Stimulated activated naive CD8-positive, alpha-beta T cell treated with anti-CD3 and anti-CD28 coated beads, Interleukin-15, Interleukin-2, amounts not matched to agents 100 U/mL and 50 U/mL, for 24 hours (primary cell): ENCODE measurements around the gene COX17.

Source experiments
- ATAC-seq: fragments of 150-1000 bp; cut with Tn5 transposase; one replicate; pipeline ENCODE4 v1.10.0; 2021
- DNase-seq: peaks from one replicate; pipeline ENCODE4 v3.0.0; 2021

COX17 gene

GRCh38 chr3:119675188-119675874, 1.9 kb downstream of the COX17 start:
- DNase-seq (no peak), ATAC-seq (no peak)

GRCh38 chr3:119673875-119674274, 3.3 kb downstream of the COX17 start:
- ATAC-seq (no peak), DNase-seq (no peak)

- ATAC-seq (no peak), DNase-seq (no peak)
Observed at GRCh38 chr3:119672776-119673175, 4.4 kb downstream of the COX17 start.

GRCh38 chr3:119669906-119670570, 7.2 kb downstream of the COX17 start:
- ATAC-seq (no peak), DNase-seq (no peak)

- ATAC-seq (no peak), DNase-seq (no peak)
Observed at GRCh38 chr3:119665954-119666559, 11.1 kb downstream of the COX17 start.

GRCh38 chr3:119664850-119665379, 12.3 kb downstream of the COX17 start:
- DNase-seq (no peak), ATAC-seq (no peak)

GRCh38 chr3:119664370-119664769, 12.8 kb downstream of the COX17 start:
- ATAC-seq (no peak), DNase-seq (no peak)

GRCh38 chr3:119663885-119664284, 13.3 kb downstream of the COX17 start:
- no peak for ATAC-seq
- DNase-seq = no peak

- no peak for ATAC-seq
- DNase-seq = no peak
Observed at GRCh38 chr3:119662604-119663373, 14.4 kb downstream of the COX17 start.

- no peak for DNase-seq
- no peak for ATAC-seq
Observed at GRCh38 chr3:119660474-119661440, 16.4 kb downstream of the COX17 start, which contains the start of gene POPDC2. POPDC2 (minus strand) TSS chr3:119660589; CDS start chr3:119660423, 166 bp downstream.

- DNase-seq (no peak), ATAC-seq (no peak)
Observed at GRCh38 chr3:119659606-119660291, 17.5 kb downstream of the COX17 start.

- DNase-seq (no peak), ATAC-seq (no peak)
Observed at GRCh38 chr3:119658994-119659393, 18.2 kb downstream of the COX17 start.

- DNase-seq = no peak
- ATAC-seq = no peak
Observed at GRCh38 chr3:119657887-119658702, 19.1 kb downstream of the COX17 start.

- DNase-seq = no peak
- no peak for ATAC-seq
Observed at GRCh38 chr3:119653876-119654275, 23.3 kb downstream of the COX17 start.

- ATAC-seq (no peak), DNase-seq (no peak)
Observed at GRCh38 chr3:119652306-119653033, 24.7 kb downstream of the COX17 start.

GRCh38 chr3:119649761-119650160, 27.4 kb downstream of the COX17 start:
- no peak for ATAC-seq
- DNase-seq = no peak

- no peak for DNase-seq
- peak; percentile 23 for ATAC-seq
Observed at GRCh38 chr3:119647843-119648575, 29.2 kb downstream of the COX17 start.

GRCh38 chr3:119647171-119647570, 30.0 kb downstream of the COX17 start:
- ATAC-seq (no peak), DNase-seq (no peak)
